HCT116 (cell line): Measurements from ENCODE around the gene SH3BP5L. TPM values are rescaled to one million over a fixed set of nuclear protein-coding genes. Genes with fewer than 3 reads are reported as not detected.

ENCODE experiments used
- ATAC-seq: fragments of 200-7000 bp; cut with Tn5 transposase; 2 replicates; pipeline ENCODE4 v1.9.1; 2020; ENCODE audit warnings: mild to moderate bottlenecking, moderate library complexity
- BruUV-seq: library from RNA; stranded (reverse); fragments of 400-500 nt; replicated peaks from 2 replicates; lab custom pipeline; 2021; lab: Mats Ljungman, UMichigan
- CTCF ChIA-PET: fragments of 300-600 bp; sonication (Branson Sonifier 250); formaldehyde crosslinking; loops from one replicate; lab custom pipeline; 2021; ENCODE audit warnings: antibody characterized with exemption; lab: Charles Lee
- POLR2A ChIA-PET: fragments of 300-600, 350-600 bp; sonication (Branson Sonifier 250); formaldehyde crosslinking; loops from one replicate; lab custom pipeline; 2021; ENCODE audit warnings: antibody characterized with exemption; lab: Charles Lee
- RAD21 ChIA-PET, 2 experiments: fragments of 300-600 bp; sonication (Branson Sonifier 250); formaldehyde crosslinking; loops; one replicate each; lab custom pipeline; 2023; ENCODE audit warnings: low total read pairs in 2 of 2; ENCODE audit not compliant: uncharacterized antibody in 2 of 2, unreplicated experiment in 2 of 2, low non-redundant PET in 1 of 2; lab: Charles Lee
- DNase-seq: peaks from one replicate; pipeline ENCODE4 v3.0.0-alpha.2; 2010; ENCODE audit warnings: low read depth, low spot score
- H2AFZ ChIP-seq: fragments of 200-600 bp; shearing (Covaris generic), sonication (generic); 2 replicates; pipeline ENCODE4 v1.6.1; 2017; ENCODE audit warnings: low read depth, mixed run types, mixed read lengths, antibody characterized with exemption, low read length; ENCODE audit not compliant: poor library complexity, severe bottlenecking
- H3K27ac ChIP-seq: 2 replicates; pipeline ENCODE4 v1.5.1; 2012; ENCODE audit warnings: low read depth, low read length
- H3K27me3 ChIP-seq: fragments of 200-600 bp; sonication (generic); 2 replicates; pipeline ENCODE4 v1.6.1; 2016; ENCODE audit warnings: mixed run types, low read length, mixed read lengths; ENCODE audit not compliant: insufficient read depth
- H3K36me3 ChIP-seq, 2 experiments: fragments of 200-500 bp in 1 of 2; fragments of 200-600 bp in 1 of 2; sonication (Bioruptor generic) in 1 of 2; sonication (generic) in 1 of 2; 2 replicates each; pipeline versions ENCODE4 v1.5.1 to v1.6.1; 2014 to 2016; ENCODE audit warnings: low read length in 2 of 2, inconsistent platforms in 1 of 2, mixed read lengths in 1 of 2, mixed run types in 1 of 2; ENCODE audit not compliant: insufficient read depth in 2 of 2, control insufficient read depth in 1 of 2
- H3K4me1 ChIP-seq, 2 experiments: fragments of 200-600 bp in 1 of 2; sonication (generic) in 1 of 2; 2 replicates each; pipeline versions ENCODE4 v1.5.1 to v1.6.1; 2012 to 2017; ENCODE audit warnings: low read length in 2 of 2, inconsistent platforms in 1 of 2, mild to moderate bottlenecking in 1 of 2, mixed read lengths in 1 of 2, mixed run types in 1 of 2, moderate library complexity in 1 of 2; ENCODE audit not compliant: insufficient read depth in 2 of 2, control insufficient read depth in 1 of 2
- H3K4me2 ChIP-seq: fragments of 200-600 bp; sonication (generic); 2 replicates; pipeline ENCODE4 v1.6.1; 2017; ENCODE audit warnings: mixed run types, low read length, mixed read lengths
- H3K4me3 ChIP-seq, 2 experiments: fragments of 200-600 bp in 1 of 2; sonication (generic) in 1 of 2; replicated peaks in 1 of 2; 2 replicates each; pipeline ENCODE4 v1.5.1; 2011 to 2016; ENCODE audit warnings: low read length in 2 of 2, control low read depth in 1 of 2, low read depth in 1 of 2, mild to moderate bottlenecking in 1 of 2, mixed read lengths in 1 of 2, mixed run types in 1 of 2
- H3K79me2 ChIP-seq: fragments of 200-600 bp; sonication (generic); 2 replicates; pipeline ENCODE4 v1.6.1; 2017; ENCODE audit warnings: mild to moderate bottlenecking, mixed run types, low read length, moderate library complexity, mixed read lengths; ENCODE audit not compliant: insufficient read depth
- H3K9ac ChIP-seq: fragments of 200-600 bp; sonication (generic); 2 replicates; pipeline ENCODE4 v1.6.1; 2016; ENCODE audit warnings: low read length, mixed read lengths
- H3K9me2 ChIP-seq: fragments of 200-600 bp; sonication (generic), shearing (Covaris generic); 2 replicates; pipeline ENCODE4 v1.6.1; 2017; ENCODE audit warnings: mixed run types, mild to moderate bottlenecking, moderate library complexity; ENCODE audit not compliant: insufficient read depth
- H3K9me3 ChIP-seq, 2 experiments: fragments of 200-500 bp in 1 of 2; fragments of 200-600 bp in 1 of 2; sonication (Bioruptor generic) in 1 of 2; sonication (generic) in 1 of 2; 2 replicates each; pipeline ENCODE4 v1.6.1; 2014 to 2017; ENCODE audit warnings: low read length in 2 of 2, mixed read lengths in 2 of 2, inconsistent platforms in 1 of 2, low read depth in 1 of 2, mild to moderate bottlenecking in 1 of 2, mixed run types in 1 of 2, moderate library complexity in 1 of 2; ENCODE audit not compliant: control insufficient read depth in 1 of 2, insufficient read depth in 1 of 2
- H4K20me1 ChIP-seq: fragments of 200-600 bp; sonication (generic), shearing (Covaris generic); 2 replicates; pipeline ENCODE4 v1.6.1; 2017; ENCODE audit warnings: mixed run types, mild to moderate bottlenecking, moderate library complexity; ENCODE audit not compliant: insufficient read depth
- CBX3 ChIP-seq: IDR thresholded peaks from 2 replicates; pipeline ENCODE4 v1.6.1; 2012; ENCODE audit warnings: low read depth
- CTCF ChIP-seq, 3 experiments: fragments of 200-600 bp in 1 of 3; sonication (generic) in 1 of 3; IDR thresholded peaks in 2 of 3; conservative IDR thresholded peaks in 1 of 3; 2 replicates each; pipeline ENCODE4 v1.5.1; 2012 to 2017; ENCODE audit warnings: low read depth in 2 of 3, low read length in 2 of 3, antibody characterized with exemption in 1 of 3, borderline replicate concordance in 1 of 3, control low read depth in 1 of 3, mild to moderate bottlenecking in 1 of 3, mixed read lengths in 1 of 3, mixed run types in 1 of 3, moderate library complexity in 1 of 3; ENCODE audit not compliant: insufficient read depth in 1 of 3
- EGR1 ChIP-seq: IDR thresholded peaks from 2 replicates; pipeline ENCODE4 v1.6.1; 2012; ENCODE audit warnings: low read depth
- EZH2 ChIP-seq: fragments of 200-600 bp; sonication (generic); IDR thresholded peaks from 2 replicates; pipeline ENCODE4 v1.6.1; 2017; ENCODE audit warnings: antibody characterized with exemption, mixed run types
- EZH2phosphoT487 ChIP-seq: fragments of 200-600 bp; IDR thresholded peaks from 2 replicates; pipeline ENCODE4 v1.6.1; 2018; ENCODE audit warnings: antibody characterized with exemption, borderline replicate concordance
- FOSL1 ChIP-seq: IDR thresholded peaks from 2 replicates; pipeline ENCODE4 v1.6.1; 2012; ENCODE audit warnings: low read depth
- JUND ChIP-seq: IDR thresholded peaks from 2 replicates; pipeline ENCODE4 v1.6.1; 2012
- MAX ChIP-seq: IDR thresholded peaks from 2 replicates; pipeline ENCODE4 v1.6.1; 2012
- POLR2A ChIP-seq: IDR thresholded peaks from 2 replicates; pipeline ENCODE4 v1.7.0; 2011; ENCODE audit warnings: borderline replicate concordance; ENCODE audit not compliant: insufficient read depth, insufficient read length; ENCODE audit errors: extremely low read depth
- POLR2AphosphoS5 ChIP-seq: IDR thresholded peaks from 2 replicates; pipeline ENCODE4 v1.6.1; 2011; ENCODE audit warnings: mild to moderate bottlenecking, low read depth, low read length, moderate library complexity
- RAD21 ChIP-seq: IDR thresholded peaks from 2 replicates; pipeline ENCODE4 v1.6.1; 2012; ENCODE audit warnings: low read depth, mild to moderate bottlenecking
- REST ChIP-seq: IDR thresholded peaks from 2 replicates; pipeline ENCODE4 v1.6.1; 2012; ENCODE audit warnings: low read depth
- SIN3A ChIP-seq: IDR thresholded peaks from 2 replicates; pipeline ENCODE4 v1.6.1; 2012; ENCODE audit warnings: low read depth
- SRF ChIP-seq: IDR thresholded peaks from 2 replicates; pipeline ENCODE4 v1.6.1; 2012; ENCODE audit warnings: low read depth
- YY1 ChIP-seq: IDR thresholded peaks from 2 replicates; pipeline ENCODE4 v1.6.1; 2011; ENCODE audit warnings: low read length, low read depth, moderate library complexity, mild to moderate bottlenecking; ENCODE audit not compliant: insufficient replicate concordance; ENCODE audit errors: extremely low read depth
- ZBTB33 ChIP-seq: IDR thresholded peaks from 2 replicates; pipeline ENCODE4 v1.6.1; 2011; ENCODE audit warnings: mild to moderate bottlenecking, low read length, moderate library complexity; ENCODE audit not compliant: insufficient replicate concordance; ENCODE audit errors: extremely low read depth
- ZNF274 ChIP-seq: fragments of 200-500 bp; sonication (Bioruptor generic); IDR thresholded peaks from 2 replicates; pipeline ENCODE4 v1.6.1; 2014; ENCODE audit warnings: mild to moderate bottlenecking, low read depth, low read length, inconsistent platforms
- intact Hi-C: fragments of 100-400 bp; cut with micrococcal nuclease; formaldehyde crosslinking; loops from 2 replicates; pipeline ENCODE4 v1.10.0; 2022
- total RNA-seq: library from RNA; stranded (reverse); gene quantifications from one replicate; pipeline ENCODE4 v1.2.1, GENCODE V29; 2021; ENCODE audit not compliant: unreplicated experiment

Gene SH3BP5L
- total RNA-seq, 1 experiment from 2014 or later: 22.3 TPM

GRCh38 chr1:248857201-248857600 lies 31.5 kb upstream of the SH3BP5L start (continued):
- TF ChIP-seq REST (no peak), JUND (no peak), POLR2A (no peak)

- Histone ChIP-seq H3K4me2 (no peak overlapping the region), H3K9me3 (no peaks in the 10 kb centered on the region), H3K36me3 (peaks cover 9 to 38% of the 10 kb centered on the region in 2 experiments; a peak in 3 of 4 replicates), H3K4me1 (peaks cover 12 to 29% of the 10 kb centered on the region in 2 experiments), H3K4me3 (no peak overlapping the region), H3K9me2 (no peaks in the 10 kb centered on the region), H3K79me2 (peaks cover 33% of the 10 kb centered on the region; the same call in 1 of the 2 replicates), H3K27me3 (no peaks in the 10 kb centered on the region), H4K20me1 (no peaks in the 10 kb centered on the region), H2AFZ (no peak overlapping the region), H3K9ac (no peak overlapping the region), H3K27ac (no peak overlapping the region)
- ATAC-seq (no peak), DNase-seq (no peak)
- ChIA-PET CTCF (no interaction called here), POLR2A (no interaction called here), RAD21 (no interaction called here)
- intact Hi-C loops: no loop called here
- no TSS peak for BruUV-seq
- TF ChIP-seq FOSL1: no peak
- TF ChIP-seq RAD21: no peak
- no peak for TF ChIP-seq EGR1
- no peak for TF ChIP-seq EZH2
- no peak for TF ChIP-seq CTCF (IDR thresholded peaks at IDR 0.05 in 2 of 3, conservative IDR thresholded peaks at IDR 0.05 in 1 of 3; ENCODE audit: borderline replicate concordance in 1 of 3, insufficient read depth in 1 of 3, low read depth in 2 of 3, low read length in 2 of 3)
- no peak for TF ChIP-seq CBX3
- TF ChIP-seq MAX: no peak
- no peak for TF ChIP-seq SRF
- no peak for TF ChIP-seq JUND
- no peak for TF ChIP-seq SIN3A
- no peak for TF ChIP-seq YY1
- TF ChIP-seq EZH2phosphoT487: no peak
- no peak for TF ChIP-seq ZNF274
- TF ChIP-seq POLR2AphosphoS5: no peak
- TF ChIP-seq ZBTB33: no peak
These were observed 30.5 kb upstream of the SH3BP5L start for GRCh38 chr1:248856176-248856575.
